Endometrial microvascular endothelial cells (primary cell): Measurements from ENCODE around the gene MAML1. TPM values are rescaled to one million over a fixed set of nuclear protein-coding genes. Genes with fewer than 3 reads are reported as not detected.
"Not testable (repeated sequence)": the region's sequence is repeated elsewhere in the genome, so short reads cannot be mapped to it uniquely, and the experiment has no call there.

Experiments used
- in situ Hi-C: cut with HindIII; loops from 2 replicates; pipeline ENCODE4 v1.10.0; 2017; ENCODE audit warnings: low sequenced_read_pairs, low pct_unique_long_range_greater_than_20kb; ENCODE audit errors: inconsistent ontology term
- total RNA-seq: library from RNA; depleted of rRNA; stranded (reverse); fragments of >200 nt; gene quantifications from one replicate; pipeline ENCODE4 v1.2.3, GENCODE V29; 2015; ENCODE audit errors: inconsistent ontology term

Gene MAML1
- total RNA-seq, 1 donor from 2014 or later, result 13.6 TPM

DNA sequence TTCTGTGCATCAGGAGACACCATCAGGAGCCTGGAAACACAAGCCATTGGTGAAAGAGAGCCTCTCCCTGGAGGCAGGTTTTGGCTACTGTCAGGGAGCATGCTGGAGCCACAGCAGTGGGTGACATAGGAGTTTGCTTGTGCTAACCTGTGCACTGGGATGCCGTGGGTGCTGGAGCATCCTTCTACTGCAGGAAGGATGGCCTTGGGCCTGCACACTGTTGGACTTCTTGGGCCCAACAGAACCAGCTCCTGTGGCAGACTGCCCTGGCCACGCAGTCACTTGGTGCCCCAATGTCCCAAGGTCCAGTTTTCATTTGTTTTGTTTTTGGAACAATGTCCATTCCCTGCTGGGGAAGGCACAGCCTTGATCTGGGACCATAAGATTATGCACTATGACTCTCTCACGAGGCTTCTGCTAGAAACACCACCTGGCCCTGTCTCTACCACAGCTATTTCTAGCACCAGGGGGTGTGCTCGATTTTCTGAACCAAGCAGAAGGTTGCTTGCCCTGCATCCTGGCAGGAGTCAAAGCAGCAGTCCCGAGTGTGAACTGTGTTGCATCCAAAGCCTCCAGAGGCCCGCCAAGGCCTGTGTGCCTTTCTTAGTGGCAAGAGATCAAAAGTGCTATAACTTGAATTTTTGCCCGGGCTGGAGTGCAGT, 55.7 kb downstream of the MAML1 start:
- in situ Hi-C loops, result no loop called here

DNA sequence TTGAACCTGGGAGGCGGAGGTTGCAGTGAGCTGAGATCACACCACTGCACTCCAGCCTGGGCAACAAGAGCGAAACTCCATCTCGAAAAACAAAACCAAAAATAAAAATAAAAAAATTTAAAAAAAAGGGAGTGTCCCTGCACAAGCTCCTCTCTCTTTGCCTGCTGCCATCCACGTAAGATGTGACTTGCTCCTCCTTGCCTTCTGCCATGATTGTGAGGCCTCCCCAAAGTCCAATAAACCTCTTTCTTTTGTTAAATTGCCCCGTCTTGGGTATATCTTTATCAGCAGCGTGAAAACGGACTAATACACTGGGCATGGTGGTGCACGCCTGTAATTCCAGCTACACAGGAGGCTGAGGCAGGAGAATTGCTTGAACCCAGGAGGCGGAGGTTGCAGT, 56.7 kb downstream of the MAML1 start:
- in situ Hi-C loops, result not testable (repeated sequence)

DNA sequence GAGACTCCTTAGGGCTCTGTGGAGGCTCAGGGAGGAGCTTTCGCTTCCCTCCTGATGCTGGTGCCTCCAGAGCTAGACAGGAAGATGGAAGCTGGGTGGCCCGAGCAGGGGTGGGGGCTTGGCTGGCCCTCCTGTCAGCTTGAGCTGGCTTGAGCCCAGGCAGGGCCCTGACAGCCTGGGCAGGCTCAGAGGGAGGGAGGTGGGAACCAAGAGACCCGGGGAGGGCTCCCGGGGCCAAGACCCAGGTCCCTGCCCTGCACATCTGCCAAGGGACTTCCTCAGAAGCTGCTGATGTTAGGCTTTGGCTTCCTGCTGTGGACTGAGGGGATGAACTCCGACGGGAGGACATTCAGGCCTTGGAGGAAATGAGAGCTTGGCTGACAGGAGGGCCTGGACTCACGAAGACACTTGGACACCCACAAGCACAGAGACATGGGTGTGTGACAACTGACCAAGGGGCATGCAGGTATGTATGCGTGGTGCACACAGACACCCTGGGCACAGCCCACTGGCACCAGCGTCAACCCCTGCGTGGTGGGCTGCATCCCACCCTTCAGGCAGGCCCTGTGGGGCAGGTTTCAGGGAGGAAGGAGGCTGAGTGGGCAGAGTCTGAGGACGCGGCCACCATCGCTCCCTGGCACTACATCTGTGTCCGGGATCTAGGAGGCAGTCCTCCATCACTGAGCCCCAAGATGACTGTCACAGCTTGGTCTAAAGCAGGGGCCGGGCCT, 59.4 kb downstream of the MAML1 start:
- in situ Hi-C loops, result no loop called here

DNA sequence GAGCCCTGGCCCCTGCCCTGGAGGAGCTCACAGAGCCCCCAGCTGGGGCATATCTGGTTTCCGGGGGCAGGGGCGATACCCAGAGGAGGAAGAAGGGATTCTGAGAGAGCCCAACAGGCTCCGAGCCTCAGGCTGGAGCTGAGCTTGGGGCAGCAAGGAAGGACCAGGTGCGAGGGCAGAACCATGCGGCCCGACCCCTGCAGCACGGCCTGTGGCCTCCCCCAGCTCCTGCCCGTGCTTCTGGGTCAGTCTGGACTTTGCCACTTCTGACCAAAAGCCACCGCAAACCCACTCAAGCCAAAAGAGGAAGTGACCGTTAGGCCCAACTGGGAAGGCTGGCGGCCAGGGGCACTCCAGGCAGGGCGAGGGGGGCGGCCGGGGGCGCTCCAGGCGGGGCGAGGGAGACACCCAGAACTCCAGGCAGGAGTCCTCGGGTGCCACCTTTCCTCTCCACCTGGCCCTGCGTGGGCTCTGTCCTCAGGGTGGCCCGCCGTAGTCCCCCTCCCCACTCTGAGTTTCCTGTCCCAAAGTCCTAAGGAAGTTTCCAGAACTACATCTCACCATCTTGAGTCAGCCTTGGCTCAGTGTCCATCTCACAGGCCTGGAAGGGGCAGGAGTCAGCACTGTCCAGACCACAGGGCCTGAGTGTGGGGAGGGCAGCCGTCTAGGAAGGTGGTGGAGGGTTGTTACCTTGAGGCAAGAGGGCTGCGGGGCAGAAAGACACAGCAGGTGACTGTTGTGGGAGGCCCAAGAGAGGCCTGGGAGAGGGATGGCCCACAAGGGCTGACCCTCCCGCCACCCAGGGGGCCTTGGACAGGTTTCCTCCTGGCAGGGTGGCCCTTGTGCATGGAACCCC, 60.2 kb downstream of the MAML1 start:
- in situ Hi-C loops, result no loop called here

DNA sequence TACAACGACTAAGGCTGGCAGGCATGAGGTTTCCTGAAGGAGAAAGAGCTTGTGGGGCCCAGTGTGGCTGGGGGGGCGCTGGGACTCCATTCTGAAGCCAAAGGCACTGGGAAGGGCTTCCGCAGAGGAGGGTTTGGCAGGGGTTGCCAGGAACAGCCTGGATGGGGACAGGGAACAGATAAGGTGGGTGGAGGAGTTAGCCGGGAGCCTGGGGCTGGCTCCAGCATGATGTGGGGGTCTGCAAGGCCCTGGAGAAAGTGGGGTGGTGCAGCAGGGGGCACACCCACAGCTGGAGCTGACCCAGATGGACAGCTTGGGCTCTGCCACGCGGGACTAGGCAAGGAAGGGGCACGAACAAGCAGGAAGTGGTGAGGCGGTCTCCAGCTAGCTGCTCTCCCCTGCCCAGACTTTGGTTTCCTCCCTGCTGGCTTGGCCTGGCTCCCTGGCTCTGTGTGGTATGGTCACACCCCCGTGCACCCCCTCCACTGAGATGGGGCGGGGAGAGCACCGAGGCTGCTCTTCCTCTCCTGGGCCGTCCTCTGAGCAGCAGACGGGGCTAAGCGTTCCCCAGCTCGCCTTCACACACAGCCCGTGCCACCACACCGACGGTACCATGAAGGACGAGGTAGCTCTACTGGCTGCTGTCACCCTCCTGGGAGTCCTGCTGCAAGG, 61.0 kb downstream of the MAML1 start, which contains the start of gene LTC4S:
TSS of gene LTC4S (plus strand) at position 519 of the 672 bp plus-strand sequence. CDS start at position 614, 95 bp downstream.
- in situ Hi-C loops, result no loop called here

DNA sequence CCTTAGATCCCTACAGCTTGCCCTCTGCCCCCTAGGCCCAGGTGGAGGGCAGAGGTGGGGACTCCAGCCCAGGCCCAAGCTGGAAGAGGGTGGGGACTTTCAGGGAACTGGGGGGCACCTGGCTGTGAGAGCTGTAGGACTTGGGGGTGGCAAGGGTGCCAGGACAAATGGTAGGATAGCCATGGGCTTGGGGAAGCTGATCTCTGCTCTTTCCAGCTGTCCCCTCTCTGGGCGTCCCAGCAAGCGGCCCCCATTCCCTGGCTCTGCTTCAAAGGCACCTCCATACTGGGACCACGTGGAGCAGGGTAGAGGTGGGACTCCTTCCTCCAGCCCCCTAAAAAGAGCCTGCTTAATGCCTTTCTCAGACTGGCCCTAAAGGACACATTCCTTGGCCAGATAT, 61.5 kb downstream of the MAML1 start:
- in situ Hi-C loops, result no loop called here

DNA sequence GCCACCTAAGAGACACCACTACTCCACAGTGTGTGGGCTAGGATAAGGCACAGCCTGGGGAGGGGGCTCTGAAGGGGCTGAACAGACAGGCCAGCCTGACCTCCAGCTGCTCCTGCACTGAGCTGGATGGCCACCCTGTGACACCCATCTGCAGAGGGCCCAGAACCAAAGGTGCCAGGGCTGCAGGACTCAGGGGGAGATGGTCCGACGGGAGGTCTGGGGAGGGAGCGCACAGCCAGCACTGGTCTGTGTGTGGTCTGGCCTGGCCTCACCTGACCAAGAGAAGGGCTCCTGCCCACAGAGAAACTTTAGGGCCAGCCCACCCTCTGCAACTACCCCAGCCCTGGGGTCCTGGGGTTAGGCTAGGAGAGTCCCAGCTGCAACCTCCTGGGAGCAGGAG, 62.0 kb downstream of the MAML1 start:
- in situ Hi-C loops, result no loop called here

DNA sequence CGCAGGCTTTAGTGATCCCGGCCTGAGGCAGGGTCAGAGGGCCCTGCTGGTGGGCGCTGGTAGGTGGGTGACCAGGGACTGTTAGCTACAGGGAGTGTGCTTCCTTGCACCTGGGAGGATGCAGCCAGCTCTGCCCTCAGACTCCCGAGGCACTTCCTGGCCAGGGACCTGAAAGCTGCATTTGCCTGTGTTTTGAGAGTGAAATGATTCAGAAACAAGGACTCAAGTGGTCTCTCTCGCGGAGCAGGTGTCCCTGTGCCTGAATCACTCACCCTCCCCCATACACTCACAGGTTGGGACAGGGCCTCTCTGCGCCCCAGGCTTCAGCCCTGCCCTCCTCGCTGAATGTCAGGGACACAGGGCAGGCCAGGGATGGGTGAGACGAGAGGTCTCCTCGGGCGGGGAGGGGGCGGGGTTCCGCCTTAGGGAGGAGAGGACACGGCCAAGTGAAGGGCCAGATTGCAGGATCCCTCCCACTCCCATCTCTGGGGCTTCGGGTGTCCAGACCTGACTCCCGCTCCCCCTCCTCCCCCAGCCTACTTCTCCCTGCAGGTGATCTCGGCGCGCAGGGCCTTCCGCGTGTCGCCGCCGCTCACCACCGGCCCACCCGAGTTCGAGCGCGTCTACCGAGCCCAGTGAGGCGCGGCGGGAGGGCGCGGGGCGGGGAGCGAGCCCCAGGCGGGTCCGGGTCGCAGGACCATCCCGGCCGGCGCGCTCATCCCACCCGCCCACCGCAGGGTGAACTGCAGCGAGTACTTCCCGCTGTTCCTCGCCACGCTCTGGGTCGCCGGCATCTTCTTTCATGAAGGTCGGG, 62.6 kb downstream of the MAML1 start:
- in situ Hi-C loops, result no loop called here

DNA sequence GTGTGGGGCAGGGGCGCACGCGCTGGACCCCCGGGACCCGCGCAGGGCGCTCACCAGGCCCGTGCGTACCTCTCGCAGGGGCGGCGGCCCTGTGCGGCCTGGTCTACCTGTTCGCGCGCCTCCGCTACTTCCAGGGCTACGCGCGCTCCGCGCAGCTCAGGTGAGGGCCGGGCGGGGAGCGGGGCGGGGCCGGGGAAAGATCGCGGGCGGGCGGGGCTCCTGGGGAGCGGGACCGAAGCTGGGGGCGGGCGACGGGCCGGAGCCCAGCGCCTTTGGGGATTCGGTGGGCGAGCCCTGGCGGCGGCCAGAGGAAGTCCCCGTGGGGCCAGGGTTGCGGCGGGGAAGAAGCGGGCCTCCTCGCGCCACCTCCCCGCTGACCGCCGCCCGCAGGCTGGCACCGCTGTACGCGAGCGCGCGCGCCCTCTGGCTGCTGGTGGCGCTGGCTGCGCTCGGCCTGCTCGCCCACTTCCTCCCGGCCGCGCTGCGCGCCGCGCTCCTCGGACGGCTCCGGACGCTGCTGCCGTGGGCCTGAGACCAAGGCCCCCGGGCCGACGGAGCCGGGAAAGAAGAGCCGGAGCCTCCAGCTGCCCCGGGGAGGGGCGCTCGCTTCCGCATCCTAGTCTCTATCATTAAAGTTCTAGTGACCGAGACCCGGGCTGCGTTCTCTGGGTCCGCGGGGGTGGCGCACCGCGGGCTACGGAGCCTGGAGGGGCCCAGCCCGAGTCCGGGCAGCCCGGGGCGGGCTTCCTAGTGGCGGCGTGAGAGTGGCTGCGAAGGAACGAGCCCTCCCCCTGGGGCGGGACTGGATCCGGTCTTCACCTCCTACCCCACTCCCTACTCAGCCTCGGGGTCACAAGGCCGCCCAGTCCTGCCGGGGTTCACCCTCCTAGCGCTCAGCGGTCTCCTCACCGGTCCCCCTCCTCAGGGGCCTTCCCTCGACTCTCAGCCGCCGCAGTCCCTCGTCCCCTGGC, 63.5 kb downstream of the MAML1 start:
- in situ Hi-C loops, result no loop called here

DNA sequence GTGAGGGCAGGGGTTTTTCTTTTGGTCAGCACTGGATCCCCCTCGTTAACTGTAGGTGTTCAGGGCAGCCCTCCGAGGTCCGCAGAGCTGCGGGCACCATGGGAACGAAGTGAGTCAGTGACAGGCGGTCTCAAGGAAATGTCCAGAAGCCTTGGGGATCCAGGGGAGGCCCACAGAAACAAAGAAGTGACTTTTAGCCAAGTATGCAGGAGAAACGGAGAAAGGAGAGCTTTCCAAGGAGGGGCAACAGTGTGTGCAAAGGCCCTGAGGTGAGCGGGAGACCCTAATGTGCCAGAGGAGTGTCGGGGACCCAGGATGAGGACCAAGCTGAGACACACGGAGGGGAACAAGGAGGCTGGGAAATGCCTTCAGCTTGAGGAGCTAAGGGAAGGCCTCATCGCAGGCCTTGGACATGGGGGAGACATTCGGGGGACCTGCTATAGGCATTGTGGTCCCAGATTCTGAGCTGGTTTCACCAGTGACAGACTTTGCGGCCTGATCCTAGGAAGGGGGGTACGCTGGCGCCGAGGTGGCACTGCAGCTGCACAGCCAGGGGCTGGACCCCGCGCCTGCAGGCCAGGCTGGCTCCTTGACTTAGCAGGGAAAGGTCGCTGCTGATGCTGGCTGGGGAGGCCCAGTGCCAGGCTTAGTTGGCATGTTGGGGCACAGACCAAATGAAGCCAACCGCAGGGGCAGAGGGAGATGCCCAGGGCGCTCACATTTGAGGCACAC, 64.4 kb downstream of the MAML1 start:
- in situ Hi-C loops, result no loop called here

DNA sequence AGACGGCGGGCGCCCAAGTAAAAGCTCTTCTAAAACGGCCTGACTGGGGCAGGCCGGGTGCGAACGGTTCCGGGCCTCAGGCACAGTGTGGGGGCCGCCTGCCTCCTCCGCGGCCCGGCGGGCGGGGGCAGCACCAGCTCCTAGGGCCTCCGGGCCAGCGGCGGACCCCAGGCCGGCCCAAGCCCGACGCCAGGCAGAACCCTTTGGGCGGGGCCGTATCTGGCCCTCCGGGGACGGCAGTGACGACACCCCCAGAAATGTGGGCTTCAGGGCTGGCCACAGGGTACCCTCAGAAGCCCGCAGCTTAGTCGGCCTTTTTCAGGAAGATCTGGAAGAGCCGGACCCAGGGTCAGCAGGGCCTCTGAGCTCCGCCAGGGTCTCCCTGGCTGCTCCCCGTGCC, 65.1 kb downstream of the MAML1 start:
- in situ Hi-C loops, result no loop called here

DNA sequence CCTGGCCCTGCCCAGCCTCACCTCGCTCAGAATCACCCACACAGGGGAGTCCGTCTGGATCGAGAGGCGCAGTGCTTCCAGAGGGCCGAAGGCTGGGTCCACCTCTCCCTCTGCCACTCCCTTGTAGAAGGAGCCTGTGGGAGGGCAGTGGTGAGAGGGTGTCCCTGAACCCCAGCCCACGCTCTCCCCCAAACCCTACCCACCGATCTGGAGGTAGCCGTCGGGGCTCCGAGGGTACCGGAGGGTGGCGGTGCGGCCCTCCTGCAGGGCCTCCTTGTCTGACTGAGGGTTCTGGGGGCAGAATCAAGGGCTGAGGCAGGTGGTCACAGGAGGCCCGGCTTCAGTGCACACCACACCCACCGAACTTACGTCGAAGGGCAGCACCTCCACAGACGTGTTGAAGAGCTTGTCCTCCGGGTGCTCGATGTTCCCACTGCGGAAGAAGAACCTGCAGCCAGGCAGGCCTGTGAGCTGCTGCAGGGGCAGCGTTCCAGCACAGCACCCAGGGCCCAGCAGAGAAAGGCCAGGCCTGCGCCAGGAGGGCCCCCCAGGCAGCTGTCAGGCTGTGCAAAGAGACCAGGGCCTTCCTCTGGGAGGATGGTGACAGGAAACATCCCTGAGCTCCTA, 65.6 kb downstream of the MAML1 start:
- in situ Hi-C loops, result no loop called here

DNA sequence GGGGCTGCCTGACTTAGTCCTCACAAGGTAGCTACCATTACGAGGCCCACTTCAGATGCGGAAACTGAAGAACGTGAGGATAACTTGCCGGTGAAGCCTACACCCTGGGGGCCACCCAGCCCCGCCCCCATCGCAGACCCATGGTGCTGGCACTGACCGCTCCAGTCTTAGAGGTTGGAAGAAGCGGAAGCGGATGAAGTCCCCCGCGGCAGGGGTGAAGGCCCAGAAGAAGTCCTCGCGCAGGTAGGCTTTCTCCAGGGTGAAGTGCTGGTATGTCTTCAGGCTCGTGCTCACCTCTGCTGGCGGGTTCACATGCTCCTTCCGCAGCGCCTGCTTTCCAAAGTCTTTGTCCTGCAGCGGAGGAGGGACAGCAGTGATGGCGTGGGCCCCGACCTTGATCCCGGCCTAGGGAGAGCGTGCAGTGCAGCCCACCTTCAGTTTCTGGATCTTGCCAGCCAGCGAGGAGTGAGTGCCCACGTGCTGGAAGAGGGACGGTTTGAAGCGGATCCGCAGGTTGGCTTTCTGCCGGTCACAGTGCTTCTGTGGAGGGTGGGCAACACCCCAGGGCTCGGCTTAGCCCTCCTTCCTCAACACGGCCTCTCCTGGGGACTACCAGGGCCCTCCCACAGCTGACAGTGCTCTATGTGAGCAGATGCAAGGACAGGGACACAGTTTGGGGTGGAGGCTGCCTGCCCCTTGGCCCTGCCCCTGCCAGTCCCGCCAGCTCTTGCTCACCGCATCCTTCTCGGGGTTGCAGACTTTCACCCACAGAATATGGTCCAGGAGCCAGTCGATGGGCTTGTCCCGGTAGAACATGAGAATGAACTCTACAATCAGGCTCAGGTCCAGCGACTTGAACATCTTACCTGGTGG, 66.4 kb downstream of the MAML1 start:
- in situ Hi-C loops, result no loop called here

DNA sequence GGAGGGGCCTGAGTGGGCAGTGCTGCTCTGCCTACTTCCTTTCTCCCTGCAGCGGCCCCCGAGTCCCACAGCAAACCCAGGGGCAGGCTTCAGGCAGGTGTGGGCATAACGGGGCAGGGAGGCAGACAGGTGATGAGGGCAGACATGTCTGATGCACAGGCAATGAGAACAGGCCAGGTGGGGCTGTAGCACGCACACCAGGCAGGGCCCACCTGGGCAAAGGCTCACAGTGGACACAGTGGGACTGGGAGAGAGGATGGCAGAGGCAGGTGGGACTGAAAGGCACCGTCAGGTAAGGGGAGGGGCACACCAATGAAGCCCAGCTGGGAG, 67.0 kb downstream of the MAML1 start:
- in situ Hi-C loops, result no loop called here

DNA sequence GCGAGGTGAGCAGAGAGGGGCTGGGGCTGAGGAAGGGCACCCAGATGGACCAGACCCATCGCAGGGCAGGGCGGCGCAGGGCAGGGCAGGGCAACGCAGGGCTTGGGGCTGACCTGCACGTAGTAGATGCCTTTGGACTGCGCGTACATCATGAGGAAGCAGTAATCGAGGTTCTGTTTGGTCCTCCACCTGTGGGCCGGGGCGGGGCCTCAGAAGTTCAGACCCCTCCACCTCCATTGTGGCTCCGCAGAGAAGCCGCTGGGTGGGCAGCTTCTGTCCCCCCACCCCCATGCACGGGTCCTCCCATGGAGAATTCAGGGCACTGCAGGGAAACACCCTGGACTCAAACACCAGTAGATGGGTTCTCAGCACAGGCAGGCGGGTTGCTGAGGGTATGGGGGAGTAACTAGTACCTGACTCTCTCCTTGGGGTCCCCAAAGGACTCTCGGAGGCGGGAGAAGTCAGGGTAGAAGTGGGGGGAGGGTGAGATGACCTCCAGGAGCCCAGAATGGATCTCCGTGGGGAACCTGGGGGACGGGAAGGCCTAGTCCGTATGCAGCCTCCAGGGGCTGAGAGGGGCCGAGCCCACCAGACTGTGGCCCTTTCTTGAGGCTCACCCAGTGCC, 67.6 kb downstream of the MAML1 start:
- in situ Hi-C loops, result no loop called here
